NCI-H1048 (cell line): ENCODE data around the gene DOLK.
"Not testable (repeated sequence)": the region's sequence is repeated elsewhere in the genome, so short reads cannot be mapped to it uniquely, and the experiment has no call there.

Source experiments
- DNase-seq: peaks from one replicate; lab custom pipeline; 2025; lab: John Stamatoyannopoulos, UW

Gene DOLK

DNA sequence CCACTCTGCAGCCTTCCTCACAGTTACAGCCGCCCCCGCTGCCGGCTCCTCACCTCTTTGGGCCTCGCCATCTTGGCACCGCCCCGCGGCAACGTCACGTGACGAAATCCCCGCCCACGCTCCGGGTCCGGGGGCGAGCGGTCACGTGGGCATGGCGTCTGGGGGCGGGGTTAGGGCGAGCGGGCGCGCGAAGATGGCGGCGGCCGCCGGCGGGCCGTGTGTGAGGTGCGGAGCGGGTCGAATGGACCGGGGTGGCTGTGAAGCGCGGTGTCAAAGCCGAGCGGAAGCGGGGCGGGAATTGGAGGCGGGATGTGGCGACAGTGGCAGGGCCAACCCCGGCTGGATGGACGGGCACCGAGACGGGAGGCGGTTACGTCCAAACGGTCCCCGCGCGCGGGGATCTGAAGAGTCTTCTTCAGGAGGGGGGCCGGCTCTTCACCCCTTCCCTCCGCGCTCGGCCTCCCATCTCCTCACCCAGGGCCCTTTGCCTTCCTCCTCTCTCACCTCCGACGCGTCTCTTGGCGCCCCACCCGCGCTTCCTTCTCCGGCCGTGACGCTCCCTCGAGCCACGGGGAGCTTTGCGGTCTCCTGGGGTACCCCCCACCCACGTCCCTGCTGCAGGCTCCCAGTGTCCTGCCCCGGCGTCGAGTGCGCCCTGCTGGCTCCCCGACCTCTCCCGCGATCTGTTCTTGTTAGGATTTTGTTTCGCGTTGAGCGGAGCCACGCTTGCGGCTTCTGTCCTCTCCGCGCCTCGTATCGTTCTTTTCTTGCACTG is at the start of gene DOLK, which contains the start of gene NUP188:
DOLK (minus strand) TSS at position 77 of the 775 bp plus-strand sequence. CDS start 300 bp downstream, outside the sequence.
NUP188 (plus strand) TSS at position 173 of the 775 bp plus-strand sequence; CDS start at position 194, 21 bp downstream.
- peak; percentile 86 for DNase-seq

- no peak for DNase-seq
Observed at GRCh38 chr9:128995791-128996190, 48.4 kb upstream of the DOLK start.

DNA sequence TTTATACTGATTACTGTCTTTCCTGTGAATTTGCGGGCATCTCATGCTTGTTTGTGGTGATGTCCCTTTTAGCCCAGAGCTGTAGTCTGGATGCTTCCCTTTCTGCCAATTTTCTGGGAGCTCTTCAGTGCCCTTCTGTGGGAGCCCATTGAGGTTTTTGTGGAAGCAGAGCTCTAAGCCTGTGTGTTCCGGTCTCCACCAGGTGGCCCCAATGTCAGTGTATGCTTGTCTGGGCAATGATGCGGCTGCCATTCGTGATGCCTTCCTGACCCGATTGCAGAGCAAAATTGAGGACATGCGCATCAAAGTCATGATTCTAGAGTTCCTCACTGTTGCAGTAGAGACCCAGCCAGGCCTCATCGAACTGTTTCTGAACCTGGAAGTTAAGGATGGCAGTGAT is 45.6 kb upstream of the DOLK start:
- DNase-seq = no peak

DNA sequence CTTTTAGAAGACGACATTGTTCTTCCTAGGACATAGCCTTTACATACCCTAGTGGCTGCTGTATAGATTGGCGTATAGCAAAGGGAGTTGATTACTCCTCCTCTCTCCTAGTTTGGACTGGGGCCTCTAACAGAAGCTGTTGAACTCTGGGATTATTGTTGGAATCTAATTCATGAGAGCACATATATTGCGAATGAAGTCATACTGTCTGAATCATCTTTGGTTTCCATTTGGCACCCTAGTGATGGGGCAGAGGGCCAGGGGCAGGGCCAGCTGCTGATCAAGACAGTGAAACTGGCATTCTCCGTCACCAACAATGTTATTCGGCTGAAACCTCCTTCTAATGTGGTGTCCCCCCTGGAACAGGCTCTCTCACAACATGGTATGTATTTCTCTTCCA is 40.4 kb upstream of the DOLK start:
- DNase-seq = no peak

GRCh38 chr9:128986671-128987070 is 39.3 kb upstream of the DOLK start:
- DNase-seq = no peak

DNA sequence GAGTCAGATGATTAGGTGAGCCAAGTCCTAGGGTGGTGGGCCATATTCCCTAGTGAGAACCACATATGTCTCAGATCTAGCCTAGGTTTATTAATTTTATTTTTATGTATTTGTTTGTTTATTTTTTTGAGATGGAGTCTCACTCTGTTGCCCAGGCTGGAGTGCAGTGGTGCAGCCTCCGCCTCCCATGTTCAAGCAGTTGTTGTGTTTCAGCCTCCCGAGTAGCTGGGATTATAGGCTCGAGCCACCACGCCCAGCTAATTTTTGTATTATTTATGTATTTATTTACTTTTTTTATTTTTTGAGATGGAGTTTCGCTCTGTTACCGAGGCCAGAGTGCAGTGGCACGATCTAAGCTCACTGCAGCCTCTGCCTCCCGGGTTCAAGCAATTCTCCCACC is 36.1 kb upstream of the DOLK start:
- DNase-seq = no peak

DNA sequence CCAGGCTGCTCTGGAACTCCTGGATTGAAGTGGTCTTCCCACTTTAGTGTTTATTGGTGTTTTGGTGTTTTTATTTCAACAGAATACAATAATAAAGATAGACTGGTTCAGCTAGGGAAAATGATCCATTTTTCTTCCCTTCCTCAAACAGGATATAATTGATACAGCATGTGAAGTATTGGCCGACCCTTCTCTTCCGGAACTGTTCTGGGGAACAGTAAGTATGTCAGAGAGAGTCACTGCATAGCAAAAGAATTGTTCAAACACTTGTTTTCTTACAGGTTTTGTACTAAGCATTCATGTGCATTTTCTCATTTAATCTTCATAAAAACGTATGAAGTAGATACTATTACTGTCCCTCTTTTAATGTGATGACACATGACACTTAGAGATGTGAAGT is 31.7 kb upstream of the DOLK start:
- no peak for DNase-seq

GRCh38 chr9:128972956-128973355 is 25.6 kb upstream of the DOLK start:
- no peak for DNase-seq

GRCh38 chr9:128969491-128969890 is 22.1 kb upstream of the DOLK start:
- DNase-seq = no peak

DNA sequence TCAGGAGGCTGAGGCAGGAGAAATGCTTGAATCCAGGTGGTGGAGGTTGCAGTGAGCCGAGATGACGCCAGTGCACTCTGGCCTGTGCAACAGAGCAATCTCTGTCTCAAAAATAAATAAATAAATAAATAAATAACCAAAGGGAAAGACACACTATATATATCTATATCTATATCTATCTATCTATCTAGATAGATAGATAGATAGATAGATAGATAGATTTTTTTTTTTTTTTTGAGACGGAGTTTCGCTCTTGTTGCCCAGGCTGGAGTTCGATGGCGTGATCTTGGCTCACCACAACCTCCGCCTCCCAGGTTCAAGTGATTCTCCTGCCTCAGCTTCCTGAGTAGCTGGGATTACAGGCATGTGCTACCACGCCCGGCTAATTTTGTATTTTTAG is 14.0 kb upstream of the DOLK start:
- DNase-seq = not testable (repeated sequence)

DNA sequence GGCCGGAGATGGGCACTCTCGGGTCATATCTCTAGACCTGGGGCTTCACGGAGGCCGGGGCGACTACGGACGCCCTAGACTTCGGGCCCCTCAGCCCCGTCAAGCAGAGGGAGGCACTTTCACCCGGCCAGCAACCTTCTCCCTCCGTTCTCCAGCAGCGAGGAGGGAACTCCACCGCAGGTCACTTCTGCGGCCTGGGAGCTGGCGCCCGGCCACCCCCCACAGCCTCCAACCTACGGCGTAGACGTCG is 201 bp downstream of the DOLK start:
- no peak for DNase-seq

DNA sequence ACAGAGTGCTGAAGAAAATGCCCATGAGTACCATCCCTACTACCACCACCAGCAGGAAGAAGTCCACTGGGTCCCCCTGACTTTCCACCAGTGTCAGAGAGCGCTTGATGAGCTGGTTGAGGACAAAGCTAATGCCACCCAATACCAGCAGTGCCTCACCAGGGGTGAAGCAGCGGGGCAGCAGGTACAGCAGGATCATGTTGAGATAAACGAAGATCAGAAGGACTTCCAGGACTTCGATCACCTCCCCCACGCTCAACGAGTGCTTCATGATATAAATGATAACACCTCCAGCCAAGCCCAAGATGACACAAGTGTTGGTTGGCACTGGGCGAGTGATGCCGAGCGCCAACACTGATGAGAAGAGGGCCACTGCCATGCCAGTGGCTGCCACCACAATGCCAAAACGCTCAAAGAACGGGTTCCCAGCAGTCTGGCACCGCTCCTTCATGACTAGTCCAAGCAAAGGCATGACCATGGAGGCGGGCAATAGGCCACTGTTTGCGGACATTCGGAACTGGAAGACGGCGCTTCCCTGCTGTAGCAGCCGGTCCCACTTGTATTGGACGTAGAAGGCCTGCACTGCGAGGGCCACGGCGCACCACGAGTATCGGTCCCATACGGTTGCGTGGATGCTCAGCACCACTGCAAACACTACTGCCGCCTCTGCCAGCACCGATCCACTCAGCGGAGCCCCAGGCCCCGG is 679 bp downstream of the DOLK start:
- DNase-seq = no peak

GRCh38 chr9:128945798-128946501 is 1.5 kb downstream of the DOLK start:
- no peak for DNase-seq

- not testable (repeated sequence) for DNase-seq
Observed at GRCh38 chr9:128944966-128945365, 2.4 kb downstream of the DOLK start.

DNA sequence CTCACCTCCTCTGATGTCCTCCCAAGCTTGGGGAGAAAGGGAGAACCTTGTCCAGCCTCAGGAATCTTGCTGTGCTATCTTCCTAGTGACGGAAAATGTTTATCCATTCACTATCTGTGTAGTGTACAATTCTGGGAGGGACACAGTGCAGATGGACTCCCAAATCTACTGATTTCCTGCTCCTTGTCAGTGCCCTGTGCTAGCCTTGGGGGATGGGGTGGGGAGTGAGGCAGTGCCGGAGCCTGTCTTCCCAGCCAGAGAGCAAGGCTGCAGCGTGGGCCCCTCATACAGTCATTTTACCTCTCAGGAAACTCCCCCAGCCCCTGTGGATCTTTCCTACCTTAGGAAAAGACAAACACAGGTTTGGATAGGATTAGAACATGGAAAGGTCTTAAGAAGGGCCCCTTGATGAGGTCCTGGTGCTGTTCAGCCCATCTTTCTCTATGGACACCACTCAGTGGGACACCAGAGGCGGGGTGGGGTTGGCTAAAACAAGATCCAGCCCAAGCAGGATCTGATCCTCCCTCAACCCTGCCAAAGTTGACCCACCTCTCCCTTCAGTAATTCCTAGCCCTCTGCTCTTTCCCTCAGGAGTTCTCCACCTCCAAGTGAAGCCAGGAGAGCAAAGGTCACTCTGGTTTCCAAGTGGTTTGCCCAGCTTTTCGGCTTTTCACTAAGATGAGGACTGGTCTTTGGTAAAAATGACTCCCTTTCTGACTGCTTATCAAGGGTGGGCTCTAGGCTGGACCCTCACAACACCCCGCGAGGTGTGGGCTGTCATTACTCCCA is 3.4 kb downstream of the DOLK start:
- DNase-seq = no peak

DNA sequence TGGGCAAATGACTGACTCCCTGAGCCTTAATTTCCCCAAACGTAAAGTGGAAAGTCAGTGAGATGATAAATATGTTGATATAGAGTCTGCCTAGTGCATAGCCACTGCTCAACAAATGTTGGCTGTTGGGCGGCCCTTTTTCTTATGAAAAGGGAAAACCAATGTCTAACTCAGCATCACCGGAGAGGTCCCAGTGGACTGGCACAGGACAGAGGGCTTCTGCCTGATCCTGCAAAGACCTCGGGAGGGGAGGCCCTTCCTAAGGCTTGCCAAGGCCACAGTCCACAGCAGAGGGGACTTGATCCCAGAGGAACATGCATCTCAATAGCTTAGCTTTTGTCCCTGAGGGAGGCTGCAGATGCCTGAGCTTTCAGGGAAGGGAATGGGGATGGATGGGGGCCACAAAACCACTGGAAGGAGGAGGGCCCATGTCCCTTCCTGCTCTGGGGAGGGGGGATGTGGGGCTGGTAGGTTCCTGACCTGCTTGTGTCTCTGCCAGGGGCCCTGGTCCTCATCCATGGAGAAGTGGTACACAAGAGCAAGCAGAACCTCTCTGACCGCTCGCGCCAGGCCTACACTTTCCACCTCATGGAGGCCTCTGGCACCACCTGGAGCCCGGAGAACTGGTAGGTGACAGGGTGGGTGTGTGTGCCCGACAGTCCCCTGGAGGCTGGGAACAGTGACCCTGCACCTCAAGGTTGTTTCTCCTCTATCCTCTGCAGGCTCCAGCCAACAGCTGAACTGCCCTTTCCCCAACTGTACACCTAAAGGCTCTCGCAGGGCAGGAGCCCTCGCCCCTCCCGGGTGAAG is 6.3 kb downstream of the DOLK start:
- DNase-seq = no peak

- DNase-seq = no peak
Observed at GRCh38 chr9:128940271-128940921, 7.0 kb downstream of the DOLK start.

- no peak for DNase-seq
Observed at GRCh38 chr9:128937310-128938165, 9.9 kb downstream of the DOLK start.

GRCh38 chr9:128936171-128936865 is 11.1 kb downstream of the DOLK start:
- DNase-seq = no peak
